Mesenchymal stem cell (in vitro differentiated cells and primary cell): ENCODE data around the gene PSMD3.
A peak's percentile ranks its signal among the peaks of the same experiment; 100 is the strongest.

Source experiments
- DNase-seq: peaks from one replicate; pipeline ENCODE4 v3.0.0-alpha.2; 2013
- H2AFZ ChIP-seq: one replicate; pipeline ENCODE4 v1.6.1; 2013; ENCODE audit warnings: low read depth, mild to moderate bottlenecking, control low read depth, inconsistent platforms, low read length, moderate library complexity
- H2AK5ac ChIP-seq: 2 replicates; pipeline ENCODE4 v1.6.1; 2013; ENCODE audit warnings: low read length, moderate library complexity, mild to moderate bottlenecking, inconsistent platforms; ENCODE audit not compliant: severe bottlenecking
- H2BK120ac ChIP-seq: one replicate; pipeline ENCODE4 v1.6.1; 2013; ENCODE audit warnings: low read depth, mild to moderate bottlenecking, inconsistent platforms, low read length, moderate library complexity
- H2BK12ac ChIP-seq, 2 experiments: one replicate each; pipeline ENCODE4 v1.6.1; 2013; ENCODE audit warnings: inconsistent platforms in 2 of 2, low read length in 2 of 2, mild to moderate bottlenecking in 2 of 2, moderate library complexity in 2 of 2, control low read depth in 1 of 2
- H2BK15ac ChIP-seq: one replicate; pipeline ENCODE4 v1.6.1; 2013; ENCODE audit warnings: mild to moderate bottlenecking, low read depth, inconsistent platforms; ENCODE audit not compliant: poor library complexity, severe bottlenecking
- H2BK5ac ChIP-seq: 2 replicates; pipeline ENCODE4 v1.6.1; 2013; ENCODE audit warnings: low read depth, mild to moderate bottlenecking, low read length, control low read depth, inconsistent platforms; ENCODE audit not compliant: poor library complexity, severe bottlenecking
- H3K14ac ChIP-seq, 2 experiments: one replicate each; pipeline ENCODE4 v1.6.1; 2013; ENCODE audit warnings: inconsistent platforms in 2 of 2, low read length in 2 of 2, control low read depth in 1 of 2, mild to moderate bottlenecking in 1 of 2, moderate library complexity in 1 of 2
- H3K18ac ChIP-seq, 2 experiments: one replicate each; pipeline ENCODE4 v1.6.1; 2013; ENCODE audit warnings: inconsistent platforms in 2 of 2, low read length in 2 of 2, control low read depth in 1 of 2, low read depth in 1 of 2, mild to moderate bottlenecking in 1 of 2
- H3K23ac ChIP-seq, 2 experiments: one replicate each; pipeline ENCODE4 v1.6.1; 2013; ENCODE audit warnings: inconsistent platforms in 2 of 2, low read length in 2 of 2, mild to moderate bottlenecking in 2 of 2, moderate library complexity in 2 of 2, control low read depth in 1 of 2
- H3K27ac ChIP-seq: 2 replicates; pipeline ENCODE4 v1.5.1; 2013; ENCODE audit warnings: mild to moderate bottlenecking, moderate library complexity, low read length, control low read depth, inconsistent platforms; ENCODE audit not compliant: poor library complexity, severe bottlenecking
- H3K27me3 ChIP-seq, 2 experiments: 2 replicates each; pipeline versions ENCODE4 v1.6.1 to v1.7.0; 2013; ENCODE audit warnings: low read length in 2 of 2, mild to moderate bottlenecking in 2 of 2, moderate library complexity in 2 of 2, control low read depth in 1 of 2, inconsistent platforms in 1 of 2; ENCODE audit not compliant: control insufficient read depth in 1 of 2, insufficient read depth in 1 of 2
- H3K36me3 ChIP-seq, 2 experiments: 2 replicates each; pipeline versions ENCODE4 v1.6.1 to v1.7.0; 2013; ENCODE audit warnings: low read length in 2 of 2, control low read depth in 1 of 2, inconsistent platforms in 1 of 2, low read depth in 1 of 2, mild to moderate bottlenecking in 1 of 2; ENCODE audit not compliant: insufficient read depth in 2 of 2, control insufficient read depth in 1 of 2
- H3K4ac ChIP-seq, 2 experiments: one replicate each; pipeline ENCODE4 v1.6.1; 2013; ENCODE audit warnings: inconsistent platforms in 2 of 2, low read length in 2 of 2, mild to moderate bottlenecking in 2 of 2, moderate library complexity in 2 of 2, control low read depth in 1 of 2, low read depth in 1 of 2
- H3K4me1 ChIP-seq: 2 replicates; pipeline ENCODE4 v1.6.1; 2013; ENCODE audit warnings: low read depth, low read length, control low read depth; ENCODE audit not compliant: control insufficient read depth, insufficient read depth
- H3K4me2 ChIP-seq: 2 replicates; pipeline ENCODE4 v1.6.1; 2013; ENCODE audit warnings: low read length, mild to moderate bottlenecking, inconsistent platforms; ENCODE audit not compliant: poor library complexity, severe bottlenecking
- H3K4me3 ChIP-seq, 2 experiments: 2 replicates each; pipeline versions ENCODE4 v1.5.1 to v1.7.0; 2013; ENCODE audit warnings: low read length in 2 of 2, mild to moderate bottlenecking in 2 of 2, control low read depth in 1 of 2, low read depth in 1 of 2; ENCODE audit not compliant: insufficient read depth in 1 of 2
- H3K79me1 ChIP-seq: replicated peaks from 2 replicates; pipeline ENCODE4 v1.6.1; 2013; ENCODE audit warnings: mild to moderate bottlenecking, control low read depth, low read length, inconsistent platforms; ENCODE audit not compliant: poor library complexity, severe bottlenecking
- H3K9ac ChIP-seq: 2 replicates; pipeline ENCODE4 v1.7.0; 2013; ENCODE audit warnings: mild to moderate bottlenecking, low read length, moderate library complexity
- H3K9me3 ChIP-seq: 2 replicates; pipeline ENCODE4 v1.7.0; 2013; ENCODE audit warnings: mild to moderate bottlenecking, low read length; ENCODE audit not compliant: control insufficient read depth
- H4K8ac ChIP-seq: one replicate; pipeline ENCODE4 v1.6.1; 2013; ENCODE audit warnings: inconsistent platforms, mild to moderate bottlenecking, low read length, moderate library complexity
- H4K91ac ChIP-seq: one replicate; pipeline ENCODE4 v1.6.1; 2013; ENCODE audit warnings: mild to moderate bottlenecking, low read length, inconsistent platforms
- WGBS: methylation state at CpG from one replicate; pipeline ENCODE4 v1.1.7; 2013; ENCODE audit warnings: mixed read lengths; 5-methylcytosine and 5-hydroxymethylcytosine counted together

PSMD3 gene

GRCh38 chr17:40027614-40028012, 47.0 kb downstream of the PSMD3 start:
- Histone ChIP-seq H2AFZ (no peak overlapping the region), H2BK5ac (no peak overlapping the region), H3K36me3 (peaks cover 60% of the 10 kb centered on the region in 2 experiments), H3K27me3 (no peaks in the 10 kb centered on the region), H3K4me3 (no peak overlapping the region), H2BK15ac (no peak overlapping the region), H3K79me1 (no peaks in the 10 kb centered on the region), H3K18ac (no peak overlapping the region), H3K4me1 (peaks cover 22% of the 10 kb centered on the region), H3K9me3 (no peaks in the 10 kb centered on the region), H2BK12ac (no peak overlapping the region), H2BK120ac (no peak overlapping the region), H4K91ac (no peak overlapping the region), H3K14ac (no peak overlapping the region), H3K4ac (no peak overlapping the region), H3K4me2 (no peak overlapping the region), H4K8ac (no peak overlapping the region), H3K9ac (peak overlapping the region; percentile 30), H2AK5ac (no peak overlapping the region), H3K23ac (no peak overlapping the region), H3K27ac (no peak overlapping the region)
- 94% methylated on average over 3 of the region's 5 CpGs for WGBS
- DNase-seq, result no peak

GRCh38 chr17:40028595-40028994, 48.0 kb downstream of the PSMD3 start:
- Histone ChIP-seq H3K27ac (no peak overlapping the region), H3K18ac (no peak overlapping the region)
- WGBS, result 93% methylated on average over 13 of the region's 13 CpGs

GRCh38 chr17:40031706-40032105, 51.1 kb downstream of the PSMD3 start:
- H3K14ac ChIP-seq, result no peak overlapping the region
- H2BK15ac ChIP-seq, result no peak overlapping the region
- H4K8ac ChIP-seq, result no peak overlapping the region
- H3K9ac ChIP-seq, result no peak overlapping the region
- no peak overlapping the region for H2AFZ ChIP-seq
- H3K23ac ChIP-seq, result no peak overlapping the region
- H2BK5ac ChIP-seq, result no peak overlapping the region
- no peak overlapping the region for H3K4me2 ChIP-seq
- peak overlapping the region; percentile 52 for H4K91ac ChIP-seq
- H3K36me3 ChIP-seq, result peaks cover 70 to 76% of the 10 kb centered on the region in 2 experiments
- DNase-seq, result no peak
- H3K4ac ChIP-seq, result no peak overlapping the region
- H2AK5ac ChIP-seq, result no peak overlapping the region
- no peak overlapping the region for H2BK120ac ChIP-seq
- no peak overlapping the region for H3K18ac ChIP-seq
- peaks cover 4% of the 10 kb centered on the region for H3K79me1 ChIP-seq
- H3K4me3 ChIP-seq, result no peak overlapping the region
- H3K9me3 ChIP-seq, result no peaks in the 10 kb centered on the region
- H2BK12ac ChIP-seq, result no peak overlapping the region
- no peaks in the 10 kb centered on the region for H3K27me3 ChIP-seq
- peaks cover 2% of the 10 kb centered on the region for H3K4me1 ChIP-seq
- WGBS, result 96% methylated on average over 11 of the region's 11 CpGs
- H3K27ac ChIP-seq, result no peak overlapping the region

More at GRCh38 chr17:40028595-40028994, 48.0 kb downstream of the PSMD3 start:
- H3K79me1 ChIP-seq, result peaks cover 3% of the 10 kb centered on the region
- no peak overlapping the region for H2BK5ac ChIP-seq
- H3K23ac ChIP-seq, result no peak overlapping the region
- H3K4me1 ChIP-seq, result peaks cover 14% of the 10 kb centered on the region
- DNase-seq, result no peak
- no peak overlapping the region for H4K91ac ChIP-seq
- no peak overlapping the region for H2BK15ac ChIP-seq
- H2AK5ac ChIP-seq, result no peak overlapping the region
- no peak overlapping the region for H3K14ac ChIP-seq
- no peak overlapping the region for H3K9ac ChIP-seq
- H3K27me3 ChIP-seq, result no peaks in the 10 kb centered on the region
- H2BK12ac ChIP-seq, result no peak overlapping the region
- no peaks in the 10 kb centered on the region for H3K9me3 ChIP-seq
- no peak overlapping the region for H3K4me3 ChIP-seq
- no peak overlapping the region for H4K8ac ChIP-seq
- H3K36me3 ChIP-seq, result peaks cover 62 to 63% of the 10 kb centered on the region in 2 experiments
- no peak overlapping the region for H3K4me2 ChIP-seq
- H2AFZ ChIP-seq, result no peak overlapping the region
- no peak overlapping the region for H3K4ac ChIP-seq
- H2BK120ac ChIP-seq, result no peak overlapping the region

GRCh38 chr17:40032322-40033320, 52.0 kb downstream of the PSMD3 start:
- no peak for DNase-seq

More at GRCh38 chr17:40032322-40033320, 52.0 kb downstream of the PSMD3 start:
- Histone ChIP-seq H4K91ac (no peak overlapping the region), H3K9me3 (no peaks in the 10 kb centered on the region), H3K4ac (no peak overlapping the region), H4K8ac (no peak overlapping the region), H3K9ac (no peak overlapping the region), H2BK5ac (no peak overlapping the region), H2AK5ac (no peak overlapping the region), H2AFZ (no peak overlapping the region), H3K4me3 (no peak overlapping the region), H2BK15ac (no peak overlapping the region), H3K36me3 (peaks cover 64 to 75% of the 10 kb centered on the region in 2 experiments), H3K14ac (no peak overlapping the region), H3K4me2 (no peak overlapping the region), H3K18ac (no peak overlapping the region), H3K4me1 (no peaks in the 10 kb centered on the region), H3K27ac (no peak overlapping the region), H3K27me3 (no peaks in the 10 kb centered on the region), H2BK120ac (no peak overlapping the region), H3K79me1 (peaks cover 4% of the 10 kb centered on the region), H3K23ac (no peak overlapping the region), H2BK12ac (no peak overlapping the region)
- WGBS, result 97% methylated on average over 23 of the region's 23 CpGs
